Ishikawa (cell line): ENCODE results near the gene AP4M1.

ENCODE experiments used
- CEBPB ChIP-seq: IDR thresholded peaks from 2 replicates; pipeline ENCODE4 v1.6.1; 2012
- CREB1 ChIP-seq: IDR thresholded peaks from 2 replicates; pipeline ENCODE4 v1.6.1; 2012; ENCODE audit warnings: low read depth
- FOXM1 ChIP-seq: IDR thresholded peaks from 2 replicates; pipeline ENCODE4 v1.6.1; 2012; ENCODE audit warnings: low read depth, borderline replicate concordance
- RAD21 ChIP-seq: IDR thresholded peaks from 2 replicates; pipeline ENCODE4 v1.6.1; 2012; ENCODE audit warnings: low read depth
- TAF1 ChIP-seq: IDR thresholded peaks from 2 replicates; pipeline ENCODE4 v1.6.1; 2012; ENCODE audit warnings: low read depth, mild to moderate bottlenecking
- TCF12 ChIP-seq: IDR thresholded peaks from 2 replicates; pipeline ENCODE4 v1.6.1; 2012; ENCODE audit warnings: low read depth
- YY1 ChIP-seq: IDR thresholded peaks from 2 replicates; pipeline ENCODE4 v1.6.1; 2012; ENCODE audit warnings: low read depth
- ZBTB7A ChIP-seq: IDR thresholded peaks from 2 replicates; pipeline ENCODE4 v1.6.1; 2012; ENCODE audit warnings: low read depth
- TF ChIP-seq, protein P1 (sequence below): IDR thresholded peaks from 2 replicates; pipeline ENCODE4 v1.6.1; 2012

DNA sequence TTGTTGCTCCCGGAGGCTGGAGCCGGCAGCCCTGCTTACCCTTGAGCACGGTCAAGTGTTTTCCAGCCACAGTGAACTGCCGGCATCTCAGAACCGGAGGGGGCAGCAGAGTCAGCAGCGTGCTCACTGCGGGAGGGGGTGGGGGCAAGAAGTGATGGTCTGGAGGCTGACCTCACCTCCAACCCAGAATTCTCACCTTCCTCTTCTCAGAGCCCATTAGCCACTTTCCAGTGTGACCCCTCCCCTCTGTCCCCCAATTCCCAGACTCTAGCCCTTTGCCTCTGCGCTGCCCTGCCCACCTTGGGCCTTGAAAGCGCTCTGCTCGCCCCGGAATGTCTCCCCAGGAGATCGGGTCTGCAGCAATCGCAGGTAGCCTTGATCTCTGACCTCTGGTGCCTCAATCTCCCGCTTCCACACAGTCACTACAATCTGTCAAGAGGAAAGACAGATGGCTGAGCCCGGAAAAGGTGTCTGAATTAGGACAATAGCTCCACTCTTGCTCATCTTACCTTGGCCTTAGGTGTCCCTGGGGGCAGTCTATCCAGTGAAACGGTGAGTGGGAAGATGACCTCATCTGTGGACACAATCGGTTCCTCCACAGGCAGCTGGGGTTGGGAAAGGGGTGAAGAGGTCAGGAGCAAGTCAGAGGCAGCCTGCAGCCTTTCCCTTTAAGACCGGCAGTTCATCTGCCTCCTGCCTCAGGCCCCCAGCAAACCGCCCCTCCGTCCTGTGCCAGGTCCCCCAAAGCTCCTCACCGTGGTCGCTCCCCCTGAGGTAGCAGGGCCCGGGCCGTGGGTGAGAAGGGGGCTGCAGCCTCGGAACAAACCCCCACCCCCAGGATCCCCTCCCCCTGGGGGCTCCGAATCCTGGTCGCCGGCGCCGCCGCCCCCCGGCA, 56.1 kb downstream of the AP4M1 start:
- TF ChIP-seq ZBTB7A: no peak
- no peak for TF ChIP-seq CREB1
- TF ChIP-seq FOXM1: no peak
- TF ChIP-seq YY1: no peak
- TF ChIP-seq, protein P1, sequence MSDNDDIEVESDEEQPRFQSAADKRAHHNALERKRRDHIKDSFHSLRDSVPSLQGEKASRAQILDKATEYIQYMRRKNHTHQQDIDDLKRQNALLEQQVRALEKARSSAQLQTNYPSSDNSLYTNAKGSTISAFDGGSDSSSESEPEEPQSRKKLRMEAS: no peak
- TF ChIP-seq TAF1: no peak
- TF ChIP-seq TCF12: no peak
- no peak for TF ChIP-seq RAD21
- TF ChIP-seq CEBPB: no peak
